Activated naive CD8-positive, alpha-beta T cell treated with anti-CD3 and anti-CD28 coated beads, Interleukin-2, amount 10 ng/mL, durations not matched to agents 7 days and 5 days (primary cell): ENCODE results near the gene TLN1. TPM values are rescaled to one million over a fixed set of nuclear protein-coding genes. Genes with fewer than 3 reads are reported as not detected.

Experiments
- ATAC-seq: fragments of 150-1000 bp; cut with Tn5 transposase; one replicate; pipeline ENCODE4 v1.10.0; 2021; ENCODE audit warnings: low read depth, moderate library complexity
- POLR2A ChIA-PET: fragments of 350-600 bp; sonication (Branson Sonifier 250); formaldehyde crosslinking; loops from one replicate; lab custom pipeline; 2021; ENCODE audit warnings: antibody characterized with exemption; lab: Charles Lee
- DNase-seq: peaks from one replicate; pipeline ENCODE4 v3.0.0; 2021
- H3K27ac Mint-ChIP-seq: one replicate; pipeline ENCODE4 v1.8.0; 2022; ENCODE audit warnings: mild to moderate bottlenecking, mixed read lengths
- H3K27me3 Mint-ChIP-seq: one replicate; pipeline ENCODE4 v1.8.0; 2022; ENCODE audit warnings: mild to moderate bottlenecking, moderate library complexity, mixed read lengths
- H3K36me3 Mint-ChIP-seq: one replicate; pipeline ENCODE4 v1.8.0; 2021; ENCODE audit warnings: mild to moderate bottlenecking, mixed read lengths
- H3K4me1 Mint-ChIP-seq: one replicate; pipeline ENCODE4 v1.8.0; 2021; ENCODE audit warnings: mixed read lengths
- H3K4me3 Mint-ChIP-seq: one replicate; pipeline ENCODE4 v1.8.0; 2022; ENCODE audit warnings: mild to moderate bottlenecking, moderate library complexity, mixed read lengths
- H3K9me3 Mint-ChIP-seq: one replicate; pipeline ENCODE4 v1.8.0; 2021; ENCODE audit warnings: mixed read lengths
- total RNA-seq, 2 experiments: library from RNA; stranded (reverse); gene quantifications; one replicate each; pipeline ENCODE4 v1.2.3, GENCODE V29; 2021

Gene TLN1
- total RNA-seq, 2 experiments from 2014 or later: 381 to 388 TPM

- Mint-ChIP-seq H3K27ac (no peak overlapping the region), H3K4me1 (peaks cover 14% of the 10 kb centered on the region), H3K36me3 (peaks cover 12% of the 10 kb centered on the region), H3K4me3 (no peak overlapping the region), H3K27me3 (no peaks in the 10 kb centered on the region), H3K9me3 (no peaks in the 10 kb centered on the region)
- POLR2A ChIA-PET: no interaction called here
- no peak for DNase-seq
- no peak for ATAC-seq
Observed at GRCh38 chr9:35763181-35763580, 31.2 kb upstream of the TLN1 start.

- ATAC-seq: no peak
- POLR2A ChIA-PET: no interaction called here
- no peak for DNase-seq
- H3K27ac Mint-ChIP-seq: no peak overlapping the region
- peaks cover 14% of the 10 kb centered on the region for H3K36me3 Mint-ChIP-seq
- no peaks in the 10 kb centered on the region for H3K27me3 Mint-ChIP-seq
- H3K4me1 Mint-ChIP-seq: peaks cover 27% of the 10 kb centered on the region
- H3K4me3 Mint-ChIP-seq: no peak overlapping the region
- H3K9me3 Mint-ChIP-seq: no peaks in the 10 kb centered on the region
Observed at GRCh38 chr9:35760651-35761050, 28.7 kb upstream of the TLN1 start.

- Mint-ChIP-seq H3K36me3 (peaks cover 14% of the 10 kb centered on the region), H3K4me3 (no peak overlapping the region), H3K4me1 (peaks cover 27% of the 10 kb centered on the region), H3K27ac (no peak overlapping the region), H3K27me3 (no peaks in the 10 kb centered on the region), H3K9me3 (no peaks in the 10 kb centered on the region)
- POLR2A ChIA-PET: interaction anchor here (1.2 kb wide), 1 partner anchor 16 kb away, joined by 3 read pairs; no protein-coding TSS in a partner anchor
- ATAC-seq: no peak
- DNase-seq: no peak
Observed at GRCh38 chr9:35759795-35760194, 27.8 kb upstream of the TLN1 start.

- no peak for DNase-seq
- no peak for ATAC-seq
- H3K36me3 Mint-ChIP-seq: peaks cover 14% of the 10 kb centered on the region
- H3K4me3 Mint-ChIP-seq: peak overlapping the region; percentile 77
- no peaks in the 10 kb centered on the region for H3K27me3 Mint-ChIP-seq
- no peaks in the 10 kb centered on the region for H3K9me3 Mint-ChIP-seq
- peak overlapping the region; percentile 50 for H3K27ac Mint-ChIP-seq
- H3K4me1 Mint-ChIP-seq: peaks cover 27% of the 10 kb centered on the region
- POLR2A ChIA-PET: interaction anchor here (0.7 to 1.2 kb wide), 4 partner anchors 9 to 1333 kb away, joined by 3 to 11 read pairs (median 4); no protein-coding TSS in a partner anchor
Observed at GRCh38 chr9:35758475-35759050, 26.6 kb upstream of the TLN1 start.

- DNase-seq: no peak
- Mint-ChIP-seq H3K27ac (no peak overlapping the region), H3K27me3 (no peaks in the 10 kb centered on the region), H3K4me3 (peak overlapping the region; percentile 97), H3K4me1 (peaks cover 28% of the 10 kb centered on the region), H3K36me3 (peaks cover 17% of the 10 kb centered on the region), H3K9me3 (no peaks in the 10 kb centered on the region)
- POLR2A ChIA-PET: interaction anchor here (1.1 kb wide), 1 partner anchor 8 kb away, joined by 4 read pairs; no protein-coding TSS in a partner anchor
- ATAC-seq: no peak
Observed at GRCh38 chr9:35757892-35758275, 25.9 kb upstream of the TLN1 start.

GRCh38 chr9:35757226-35757891 is 25.4 kb upstream of the TLN1 start:
- Mint-ChIP-seq H3K4me1 (peaks cover 28% of the 10 kb centered on the region), H3K4me3 (peak overlapping the region; percentile 97), H3K36me3 (peaks cover 20% of the 10 kb centered on the region), H3K9me3 (no peaks in the 10 kb centered on the region), H3K27me3 (no peaks in the 10 kb centered on the region), H3K27ac (peak overlapping the region; percentile 98)
- POLR2A ChIA-PET: interaction anchor here (0.6 to 2.0 kb wide), 8 partner anchors 9 to 1436 kb away, joined by 3 to 7 read pairs (median 4); partner anchors contain the start of genes CCDC107, CREB3, RMRP and TLN1
- peak; percentile 68 for DNase-seq
- ATAC-seq: peak; percentile 27

- peaks cover 28% of the 10 kb centered on the region for H3K4me1 Mint-ChIP-seq
- H3K27ac Mint-ChIP-seq: peak overlapping the region; percentile 98
- no peaks in the 10 kb centered on the region for H3K9me3 Mint-ChIP-seq
- H3K4me3 Mint-ChIP-seq: peak overlapping the region; percentile 97
- peaks cover 20% of the 10 kb centered on the region for H3K36me3 Mint-ChIP-seq
- ATAC-seq: peak; percentile 84
- DNase-seq: peak; percentile 84
- H3K27me3 Mint-ChIP-seq: no peaks in the 10 kb centered on the region
- POLR2A ChIA-PET: interaction anchor here (0.6 to 2.0 kb wide), 10 partner anchors 8 to 1435 kb away, joined by 3 to 7 read pairs (median 4); partner anchors contain the start of genes CCDC107, CREB3, RMRP and SPAG8
Observed at GRCh38 chr9:35756275-35757225, 24.6 kb upstream of the TLN1 start.

GRCh38 chr9:35755071-35755470 is 23.1 kb upstream of the TLN1 start:
- H3K4me3 Mint-ChIP-seq: no peak overlapping the region
- DNase-seq: no peak
- POLR2A ChIA-PET: no interaction called here

GRCh38 chr9:35754264-35754663 is 22.3 kb upstream of the TLN1 start, which contains the start of gene MSMP:
Gene MSMP (minus strand): TSS chr9:35754276. CDS start chr9:35754129, 147 bp downstream.
- H3K4me1 Mint-ChIP-seq: peaks cover 31% of the 10 kb centered on the region
- no peak within 1 kb of the TSS for H3K27ac Mint-ChIP-seq
- H3K36me3 Mint-ChIP-seq: peaks cover 17% of the 10 kb centered on the region
- no peak for ATAC-seq
- no peaks in the 10 kb centered on the region for H3K27me3 Mint-ChIP-seq
- no peak within 1 kb of the TSS for H3K4me3 Mint-ChIP-seq
- DNase-seq: no peak
- H3K9me3 Mint-ChIP-seq: no peaks in the 10 kb centered on the region
- POLR2A ChIA-PET: no interaction called here

More at GRCh38 chr9:35755071-35755470, 23.1 kb upstream of the TLN1 start:
- Mint-ChIP-seq H3K4me1 (peaks cover 32% of the 10 kb centered on the region), H3K27ac (no peak overlapping the region), H3K9me3 (no peaks in the 10 kb centered on the region), H3K27me3 (no peaks in the 10 kb centered on the region), H3K36me3 (peaks cover 17% of the 10 kb centered on the region)
- no peak for ATAC-seq

GRCh38 chr9:35753466-35753865 is 21.5 kb upstream of the TLN1 start:
- Mint-ChIP-seq H3K4me3 (no peak overlapping the region), H3K27ac (no peak overlapping the region), H3K27me3 (no peaks in the 10 kb centered on the region), H3K36me3 (peaks cover 17% of the 10 kb centered on the region), H3K9me3 (no peaks in the 10 kb centered on the region), H3K4me1 (peaks cover 25% of the 10 kb centered on the region)
- POLR2A ChIA-PET: no interaction called here
- DNase-seq: no peak
- ATAC-seq: no peak

GRCh38 chr9:35750256-35750531 is 18.2 kb upstream of the TLN1 start:
- POLR2A ChIA-PET: interaction anchor here (0.8 to 3.3 kb wide), 12 partner anchors 15 to 145 kb away, joined by 3 to 53 read pairs (median 6); partner anchors contain the start of genes ARHGEF39, CCDC107, CREB3 and HINT2
- H3K4me1 Mint-ChIP-seq: peaks cover 30% of the 10 kb centered on the region
- peaks cover 21% of the 10 kb centered on the region for H3K36me3 Mint-ChIP-seq
- DNase-seq: no peak
- H3K27ac Mint-ChIP-seq: peak overlapping the region; percentile 91
- no peaks in the 10 kb centered on the region for H3K9me3 Mint-ChIP-seq
- peak overlapping the region; percentile 94 for H3K4me3 Mint-ChIP-seq
- ATAC-seq: no peak
- no peaks in the 10 kb centered on the region for H3K27me3 Mint-ChIP-seq

GRCh38 chr9:35749515-35750255 is 17.7 kb upstream of the TLN1 start:
- Mint-ChIP-seq H3K9me3 (no peaks in the 10 kb centered on the region), H3K4me3 (peak overlapping the region; percentile 94), H3K36me3 (peaks cover 23% of the 10 kb centered on the region), H3K27me3 (no peaks in the 10 kb centered on the region), H3K4me1 (peaks cover 32% of the 10 kb centered on the region), H3K27ac (peak overlapping the region; percentile 91)
- POLR2A ChIA-PET: interaction anchor here (0.5 to 3.3 kb wide), 18 partner anchors 9 to 737 kb away, joined by 3 to 53 read pairs (median 5); partner anchors contain the start of genes ARHGEF39, CCDC107, CREB3 and HINT2
- DNase-seq (no peak), ATAC-seq (peak; percentile 64)
